Superior temporal gyrus (tissue), 1 donor: ENCODE results near the gene ZIM2.
"Not testable (repeated sequence)": the region's sequence is repeated elsewhere in the genome, so short reads cannot be mapped to it uniquely, and the experiment has no call there.

ENCODE experiments used
- DNase-seq: peaks from one replicate; pipeline ENCODE4 v3.0.0-alpha.2; 2016; ENCODE audit errors: extremely low spot score

ZIM2 gene

DNA sequence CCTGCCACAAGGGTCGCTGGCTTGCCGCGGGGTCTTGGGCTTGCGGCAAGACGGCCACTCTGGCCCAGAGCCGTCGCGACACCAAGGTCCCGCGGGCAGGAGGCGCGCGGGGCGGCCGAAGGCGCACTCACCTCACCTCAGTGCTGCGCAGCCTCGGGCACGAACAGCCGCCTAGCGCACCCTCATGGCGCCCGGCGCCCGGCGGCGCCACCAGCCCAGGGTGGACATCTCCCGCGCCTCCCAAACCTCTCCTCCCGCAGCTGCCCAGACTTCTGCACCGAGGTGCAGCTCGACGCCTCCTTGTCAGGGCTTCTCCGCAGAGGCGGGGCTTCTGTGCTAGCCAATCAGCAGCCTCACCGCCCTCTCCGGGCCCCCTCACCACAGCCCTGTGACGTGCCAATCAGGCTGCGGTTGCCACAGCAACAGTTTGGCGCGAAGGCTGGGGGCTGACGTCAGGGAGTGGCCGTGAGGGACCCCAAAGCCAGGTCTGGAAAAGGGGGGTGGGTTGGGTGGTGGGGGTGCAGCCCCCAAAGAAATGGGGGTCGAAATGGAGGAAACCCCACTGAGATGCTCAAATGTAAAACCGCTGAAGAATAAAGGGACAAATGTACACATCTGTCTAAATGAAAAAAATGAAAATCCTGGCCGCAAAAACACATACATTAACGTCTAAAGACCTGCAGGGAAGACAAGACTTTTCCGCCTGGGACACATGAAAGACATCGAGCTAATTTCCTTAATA, at the start of gene ZIM2, which contains the start of gene PEG3:
Gene ZIM2 (minus strand): TSS at position 276 of the 742 bp plus-strand sequence. CDS start 16,449 bp downstream, outside the sequence.
Gene PEG3 (minus strand): TSS at position 276 of the 742 bp plus-strand sequence. CDS start 16,071 bp downstream, outside the sequence.
- peak; percentile 84 for DNase-seq

DNA sequence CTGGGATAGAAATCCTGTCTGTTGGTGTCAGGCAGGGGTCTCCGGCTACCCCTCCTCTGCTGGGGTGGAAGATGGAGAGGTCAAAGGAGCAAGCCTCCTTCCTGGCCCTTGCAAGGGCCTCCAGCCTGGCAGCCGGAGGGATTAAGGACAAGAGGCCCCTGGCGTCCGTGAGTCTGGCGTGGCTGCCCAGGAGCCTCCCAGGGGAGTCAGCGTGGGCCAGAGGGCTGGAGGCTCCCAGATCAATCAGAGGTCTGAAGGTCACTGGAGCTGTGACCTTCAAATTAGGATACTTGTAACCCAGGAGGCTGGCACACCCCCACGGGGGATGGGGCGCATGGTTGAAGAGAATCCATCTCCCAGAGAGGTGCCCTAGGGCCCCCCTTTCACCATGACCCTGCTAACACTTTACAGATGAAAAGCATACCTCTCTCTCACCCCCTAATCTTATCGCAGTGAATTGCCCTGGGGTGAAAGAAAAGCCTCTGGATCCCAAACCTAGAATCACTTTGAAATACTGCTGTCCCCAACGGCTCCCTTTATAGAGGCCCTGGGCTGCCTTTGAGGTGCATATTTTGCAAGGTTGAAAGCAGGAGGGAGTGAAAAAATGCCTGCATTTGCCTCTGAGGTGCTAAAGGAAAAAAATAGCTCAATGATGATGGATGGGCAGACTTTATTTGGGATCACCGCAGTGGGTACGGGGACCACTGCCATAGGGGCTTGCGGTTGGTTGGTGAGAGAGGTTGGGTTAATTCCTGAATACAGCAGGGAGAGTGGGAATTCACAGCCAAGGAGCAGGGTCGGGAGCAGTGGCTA, 44.9 kb upstream of the ZIM2 start:
- DNase-seq = no peak

DNA sequence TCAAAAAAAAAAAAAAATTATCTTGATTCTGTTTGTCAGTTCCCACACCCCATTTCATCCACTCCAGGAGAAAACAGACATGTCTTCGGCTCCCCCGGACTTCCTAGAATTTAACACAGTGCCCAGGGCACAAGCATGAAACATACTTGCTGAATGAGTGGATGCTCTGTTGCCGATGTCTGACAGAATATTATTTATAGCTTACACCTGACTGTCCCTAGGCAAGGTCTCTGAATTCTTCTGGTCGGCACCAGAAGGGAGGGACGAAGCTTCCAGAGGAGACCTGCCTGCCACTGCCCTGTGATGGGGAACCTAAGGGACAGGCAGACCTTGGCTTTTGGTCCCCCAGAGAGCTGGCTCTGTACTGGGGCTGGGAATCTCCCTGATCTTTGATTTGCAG, 43.9 kb upstream of the ZIM2 start:
- no peak for DNase-seq

DNA sequence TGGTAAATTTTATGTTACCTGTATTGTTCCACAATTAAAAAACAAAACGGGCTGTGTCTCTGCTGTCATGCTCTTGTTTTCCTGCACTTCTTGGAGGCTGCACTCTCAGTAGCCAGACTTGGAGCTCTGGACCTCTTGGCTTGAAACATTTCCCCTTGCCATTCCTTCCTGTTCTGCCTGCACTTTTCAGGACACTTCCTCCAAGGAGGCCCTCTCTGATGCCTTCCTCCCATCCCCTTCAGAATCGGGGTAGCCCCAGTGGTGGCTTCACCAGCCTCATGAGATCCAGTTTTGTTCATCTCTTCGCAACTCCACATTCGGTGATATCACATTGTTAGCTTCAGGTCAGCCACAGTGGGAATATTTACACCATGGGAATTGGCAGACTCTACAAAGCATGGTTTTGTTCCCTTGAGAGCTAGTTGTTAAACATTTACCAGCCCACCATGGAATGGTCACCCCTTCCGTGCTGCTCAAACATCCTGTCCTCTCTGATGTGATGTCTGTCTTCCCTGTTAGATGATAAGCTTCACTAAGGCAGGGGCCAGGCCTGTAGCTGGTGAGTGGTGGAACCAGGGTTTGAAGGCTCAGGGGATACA, 40.2 kb upstream of the ZIM2 start:
- no peak for DNase-seq

DNA sequence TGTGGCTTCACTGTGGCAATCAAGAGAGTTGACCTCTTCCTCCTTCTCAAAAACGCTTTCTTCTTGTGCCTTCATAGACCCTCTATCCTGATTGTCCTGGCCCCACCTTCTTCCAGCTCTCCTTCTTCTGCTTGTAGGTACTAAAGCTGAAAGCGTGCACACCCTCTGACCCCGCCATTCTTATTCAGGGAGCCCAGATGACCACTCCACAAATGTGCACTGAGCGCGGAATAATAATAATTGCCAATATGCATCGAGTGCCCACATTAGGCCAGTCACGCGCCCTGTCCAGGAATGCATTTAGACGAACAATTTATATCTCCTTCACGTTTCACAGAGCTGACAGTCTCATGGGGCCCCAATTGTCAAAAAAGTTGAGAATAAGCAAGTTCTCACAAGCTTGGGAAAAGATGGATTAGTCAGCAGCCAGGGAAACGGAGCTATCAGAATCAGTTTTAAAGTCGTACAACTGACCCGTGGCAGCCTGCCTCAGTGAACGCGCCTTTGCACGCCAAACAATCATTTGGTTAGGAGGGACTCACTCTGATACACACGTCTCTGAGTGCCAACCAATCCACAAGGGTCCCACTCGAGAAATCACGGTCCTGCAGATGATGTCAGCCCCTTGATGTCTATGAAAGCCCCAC, 36.7 kb upstream of the ZIM2 start:
- DNase-seq = no peak

DNA sequence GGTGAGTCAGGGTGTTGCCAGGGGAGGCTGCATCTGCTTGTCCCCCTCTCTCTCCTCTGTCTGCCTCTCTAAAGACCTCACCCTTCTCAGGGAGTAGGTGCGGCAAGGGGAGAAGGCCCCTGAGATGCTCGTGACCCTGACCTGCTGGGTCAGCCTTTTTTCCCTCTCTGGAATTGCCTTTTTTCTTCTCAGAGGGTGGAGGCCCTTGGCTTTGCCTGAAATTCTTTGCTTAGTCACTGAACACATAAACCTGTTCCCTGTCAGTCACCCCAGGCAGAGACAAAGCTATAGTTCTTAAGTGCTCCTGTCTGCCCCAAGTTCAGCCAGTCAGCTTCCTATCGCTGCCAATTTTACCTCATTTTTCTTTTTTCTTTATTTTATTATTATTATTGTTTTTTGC, 35.2 kb upstream of the ZIM2 start:
- DNase-seq = no peak

DNA sequence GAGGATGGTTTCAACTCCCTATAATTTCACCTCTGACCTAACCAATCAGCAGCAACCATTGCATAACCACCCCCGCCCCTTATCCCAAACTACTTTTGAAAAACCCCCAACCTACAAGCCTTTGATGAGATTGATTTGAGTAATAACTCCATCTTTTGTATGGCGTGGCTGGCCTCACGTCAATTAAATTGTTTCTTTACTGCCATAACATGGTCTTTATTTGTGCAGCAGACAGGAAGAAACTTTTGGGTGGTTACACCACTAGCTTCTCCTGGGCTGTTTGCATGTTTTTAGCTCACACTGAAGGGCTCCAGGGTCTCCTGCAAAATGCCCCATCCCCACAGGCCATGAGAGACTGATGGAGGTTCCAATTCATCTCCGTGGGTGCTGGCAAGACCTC, 34.0 kb upstream of the ZIM2 start:
- no peak for DNase-seq

DNA sequence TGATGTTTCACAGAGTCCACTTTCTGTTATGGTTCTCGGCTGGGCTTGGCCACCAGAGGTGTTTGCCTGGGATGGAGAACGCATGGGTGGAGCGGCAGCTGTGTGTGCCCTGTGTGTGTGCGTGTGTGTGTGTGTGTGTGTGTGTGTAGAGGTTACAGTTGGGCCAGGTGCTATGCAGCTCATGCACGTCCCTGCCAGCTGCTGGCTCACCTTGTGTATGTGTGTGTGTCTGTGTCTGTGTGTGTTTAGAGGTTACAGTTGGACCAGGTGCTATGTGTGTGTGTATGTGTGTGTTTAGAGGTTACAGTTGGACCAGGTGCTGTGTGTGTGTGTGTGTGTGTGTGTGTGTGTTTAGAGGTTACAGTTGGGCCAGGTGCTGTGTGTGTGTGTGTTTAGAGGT, 33.0 kb upstream of the ZIM2 start:
- no peak for DNase-seq

DNA sequence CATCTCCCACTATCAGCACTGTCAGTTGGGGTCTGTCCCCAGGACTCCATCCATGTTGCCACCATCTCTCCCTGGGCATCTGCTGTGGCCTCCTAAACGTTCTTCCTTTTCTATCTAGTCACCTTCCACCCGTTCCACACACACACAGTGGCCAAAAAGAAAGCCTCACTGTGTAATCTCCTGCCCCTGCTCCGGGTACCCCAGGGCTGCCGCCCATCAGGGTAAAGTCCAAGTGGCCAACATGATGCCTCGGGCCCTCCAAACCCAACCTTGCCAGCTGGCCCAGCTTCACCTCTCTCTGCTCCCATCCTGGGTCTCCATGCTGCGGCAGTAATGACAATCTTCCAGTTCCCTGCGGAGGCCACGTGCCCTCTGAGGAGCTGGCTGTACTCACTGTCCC, 29.4 kb upstream of the ZIM2 start:
- no peak for DNase-seq

DNA sequence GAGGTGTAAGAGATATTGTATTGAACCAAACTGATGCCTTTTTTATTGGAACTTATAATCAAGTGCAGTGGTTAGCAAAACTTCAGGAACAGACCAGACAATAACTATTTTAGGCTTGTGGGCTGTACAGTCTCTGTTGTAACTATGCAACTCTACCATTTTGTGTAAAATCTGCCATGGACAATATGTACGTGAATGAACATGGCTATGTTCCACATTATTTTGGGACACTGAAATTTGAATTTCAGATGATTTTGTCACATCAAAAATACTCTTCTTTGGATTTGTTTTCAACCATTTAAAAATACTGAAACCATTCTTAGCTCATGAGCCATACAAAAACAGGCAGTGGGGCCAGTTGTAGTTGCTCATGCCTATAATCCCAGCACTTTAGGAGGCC, 27.9 kb upstream of the ZIM2 start:
- peak; percentile 71 for DNase-seq

DNA sequence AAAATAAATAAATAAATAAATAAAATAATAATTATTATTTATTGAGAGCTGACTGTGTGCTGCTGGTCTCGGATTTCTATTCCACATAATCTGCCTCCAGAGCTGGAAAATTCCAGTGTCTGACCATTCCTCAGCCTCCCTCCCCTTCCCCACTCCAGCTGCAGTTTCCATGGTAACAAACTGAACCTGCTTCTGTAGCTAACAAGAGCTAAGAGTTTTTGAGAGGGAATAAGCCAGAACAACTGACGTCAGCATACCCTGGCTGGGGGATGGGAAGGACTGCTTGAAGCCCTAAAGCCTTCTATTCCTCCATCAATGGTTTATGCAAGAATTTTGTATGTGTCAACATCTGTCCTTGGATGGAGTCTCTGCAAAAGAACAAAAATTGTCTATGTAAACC, 26.0 kb upstream of the ZIM2 start:
- DNase-seq = no peak

DNA sequence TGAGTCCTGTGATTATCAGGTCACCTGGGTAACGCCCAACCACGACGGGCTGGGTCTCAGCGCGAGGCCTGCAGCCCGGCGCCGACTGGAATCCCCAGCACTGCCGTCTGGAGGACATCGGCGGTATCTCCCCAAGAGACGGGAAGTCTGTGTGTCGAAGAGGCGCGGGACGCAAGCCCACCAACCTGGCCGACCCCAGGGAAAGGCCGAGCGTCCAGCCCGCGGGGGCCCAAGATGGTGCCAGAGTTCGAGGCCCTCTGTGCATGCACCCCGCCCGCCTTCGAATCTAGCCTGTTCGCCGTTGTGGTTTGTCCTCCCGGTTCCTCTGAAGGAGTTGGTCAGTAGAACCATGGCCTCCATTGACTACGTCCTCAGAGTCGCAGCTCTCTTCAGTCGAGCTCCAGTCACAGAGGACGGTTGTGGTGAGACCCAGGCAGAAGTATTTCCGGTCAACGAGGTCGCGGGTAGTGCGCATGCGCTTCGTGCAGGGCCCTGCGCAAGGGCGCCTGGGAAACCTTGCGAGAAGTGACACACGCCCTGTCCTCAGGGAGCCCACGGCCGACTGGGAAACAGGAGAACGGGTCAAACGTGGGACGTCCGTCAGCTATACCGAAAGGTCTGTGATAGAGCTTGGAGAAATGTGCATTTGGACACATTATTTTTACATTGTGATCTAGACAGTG, 24.1 kb upstream of the ZIM2 start:
- DNase-seq = no peak

DNA sequence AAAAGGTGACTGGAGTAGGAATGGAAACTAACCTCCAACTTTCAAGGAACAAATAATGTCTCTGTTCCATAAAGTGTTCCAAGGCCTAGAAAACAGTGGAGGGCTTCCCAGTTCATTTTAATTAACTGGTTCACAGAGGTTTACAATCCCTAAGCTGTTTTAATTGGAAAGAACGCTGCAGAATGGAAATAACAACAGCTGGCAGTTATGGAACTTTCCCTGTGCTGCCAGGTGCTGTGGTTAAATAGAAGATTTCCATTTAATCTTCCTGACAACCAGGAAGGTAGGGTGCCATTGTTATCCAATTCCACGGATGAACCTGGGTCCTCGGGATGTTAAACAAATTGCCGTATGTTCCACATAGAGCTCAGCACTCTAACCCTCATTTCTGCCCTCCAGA, 22.2 kb upstream of the ZIM2 start:
- DNase-seq = no peak

DNA sequence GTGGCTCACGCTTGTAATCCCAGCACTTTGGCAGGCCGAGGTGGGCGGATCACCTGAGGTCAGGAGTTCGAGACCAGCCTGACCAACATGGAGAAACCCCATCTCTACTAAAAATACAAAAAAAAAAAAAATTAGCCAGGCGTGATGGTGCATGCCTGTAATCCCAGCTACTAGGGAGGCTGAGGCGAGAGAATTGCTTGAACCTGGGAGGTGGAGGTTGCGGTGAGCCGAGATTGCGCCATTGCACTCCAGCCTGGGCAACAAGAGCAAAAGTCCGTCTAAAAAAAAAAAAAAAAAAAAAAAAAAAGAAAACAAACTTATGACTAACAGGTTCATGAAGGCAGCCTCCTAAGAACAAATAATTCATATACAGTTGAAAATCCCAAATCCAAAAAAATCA, 19.9 kb upstream of the ZIM2 start:
- DNase-seq = not testable (repeated sequence)

DNA sequence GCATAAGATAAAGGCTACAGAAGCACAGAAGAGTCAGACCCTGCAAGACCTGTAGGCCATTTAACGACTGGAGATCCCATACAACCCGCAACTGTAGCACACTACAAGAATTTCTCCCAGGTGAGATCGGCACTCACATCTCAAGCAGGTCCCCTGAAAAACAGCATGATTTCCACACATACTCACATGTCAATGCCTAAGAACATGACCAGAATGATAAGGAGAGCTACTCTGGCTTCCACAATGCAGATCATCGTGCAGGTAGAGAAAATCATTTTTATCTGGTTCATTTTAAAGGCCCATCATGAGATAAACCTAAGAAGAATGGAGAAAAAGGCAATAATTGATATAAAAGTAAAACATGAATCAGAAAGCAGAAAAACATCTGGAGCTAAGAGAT, 17.5 kb upstream of the ZIM2 start:
- DNase-seq = no peak

DNA sequence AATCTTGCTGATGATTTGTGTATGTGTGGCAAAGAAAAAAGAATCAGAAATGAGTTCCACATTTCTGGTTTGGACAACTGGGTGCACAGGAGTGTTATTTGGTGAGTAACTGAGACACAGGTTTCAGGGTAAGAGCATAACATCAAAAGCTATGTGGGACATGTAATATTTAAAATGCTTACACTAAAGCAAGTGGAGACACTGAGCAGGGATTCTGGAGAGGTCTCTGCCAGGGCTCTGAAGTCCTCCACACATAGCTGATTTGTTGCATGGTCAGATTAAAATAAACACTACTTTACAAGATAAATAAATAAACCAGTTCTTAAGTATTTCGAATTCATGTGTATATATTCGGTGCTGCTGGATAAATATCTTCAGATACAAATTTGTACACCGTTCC, 16.3 kb upstream of the ZIM2 start:
- no peak for DNase-seq

DNA sequence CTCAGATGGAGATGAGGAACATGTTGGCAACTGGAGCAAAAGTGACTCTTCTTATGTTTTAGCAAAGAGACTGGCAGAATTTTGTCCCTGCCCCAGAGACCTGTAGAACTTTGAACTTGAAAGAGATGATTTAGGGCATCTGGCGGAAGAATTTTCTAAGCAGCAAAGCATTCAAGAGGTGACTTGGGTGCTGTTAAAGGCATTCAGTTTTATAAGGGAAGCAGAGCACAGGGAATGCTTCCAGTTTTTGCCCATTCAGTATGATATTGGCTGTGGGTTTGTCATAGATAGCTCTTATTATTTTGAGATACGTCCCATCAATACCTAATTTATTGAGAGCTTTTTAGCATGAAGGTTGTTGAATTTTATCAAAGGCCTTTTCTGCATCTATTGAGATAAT, 11.8 kb upstream of the ZIM2 start:
- not testable (repeated sequence) for DNase-seq

DNA sequence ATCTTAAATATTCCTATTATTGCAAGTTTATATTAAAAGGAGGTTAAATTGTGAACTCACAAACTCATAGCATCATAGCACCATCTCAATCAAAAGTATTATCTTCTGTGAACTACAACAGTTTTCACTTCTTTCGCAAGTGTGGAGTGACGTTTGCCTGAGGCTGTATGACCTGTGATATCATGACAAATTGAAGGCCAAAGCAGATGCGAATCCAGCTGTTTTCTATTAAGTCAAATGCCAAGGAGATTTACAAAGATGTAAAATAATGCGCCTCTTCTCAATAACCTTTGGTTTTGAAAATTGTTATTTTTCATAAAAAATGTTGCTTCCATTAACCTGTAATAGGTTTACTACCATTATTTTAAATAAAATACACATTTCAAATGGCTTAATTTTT, 7.6 kb upstream of the ZIM2 start:
- DNase-seq = no peak

DNA sequence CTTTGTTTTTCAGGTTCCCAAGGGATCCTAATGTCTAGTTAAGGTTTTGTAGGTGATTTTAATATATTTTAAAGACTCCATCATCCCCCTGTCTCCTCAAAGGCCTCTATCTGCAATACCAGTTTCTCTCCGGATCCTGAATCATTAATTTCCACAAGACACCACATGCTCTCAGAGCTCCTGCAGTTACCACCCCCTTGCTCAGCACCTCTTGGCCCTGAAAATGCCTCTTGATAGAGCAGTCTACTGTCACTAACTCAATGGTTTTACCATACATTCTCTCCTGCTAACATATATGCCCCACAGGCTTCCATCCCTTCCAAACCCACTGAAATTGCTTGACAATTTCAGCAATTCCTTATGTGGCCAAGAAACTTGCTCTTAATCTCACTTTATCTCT, 1.9 kb upstream of the ZIM2 start:
- DNase-seq = no peak

DNA sequence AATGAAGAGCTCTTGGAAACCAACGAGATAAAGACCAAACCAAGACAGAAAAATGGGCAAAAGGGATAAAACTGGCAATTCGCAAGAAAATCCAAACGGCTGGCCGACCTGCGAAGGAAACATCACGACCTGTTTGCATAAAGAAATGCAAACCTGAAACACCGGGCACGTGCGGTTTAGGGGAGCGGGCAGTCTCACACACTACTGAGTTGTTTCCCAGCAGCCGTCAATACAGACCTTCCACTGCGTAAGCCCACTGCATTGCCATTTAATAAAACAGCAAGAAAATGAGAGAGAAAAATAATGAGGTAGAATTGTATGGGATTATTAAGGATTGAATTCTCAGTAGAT, 642 bp upstream of the ZIM2 start:
- DNase-seq = no peak

DNA sequence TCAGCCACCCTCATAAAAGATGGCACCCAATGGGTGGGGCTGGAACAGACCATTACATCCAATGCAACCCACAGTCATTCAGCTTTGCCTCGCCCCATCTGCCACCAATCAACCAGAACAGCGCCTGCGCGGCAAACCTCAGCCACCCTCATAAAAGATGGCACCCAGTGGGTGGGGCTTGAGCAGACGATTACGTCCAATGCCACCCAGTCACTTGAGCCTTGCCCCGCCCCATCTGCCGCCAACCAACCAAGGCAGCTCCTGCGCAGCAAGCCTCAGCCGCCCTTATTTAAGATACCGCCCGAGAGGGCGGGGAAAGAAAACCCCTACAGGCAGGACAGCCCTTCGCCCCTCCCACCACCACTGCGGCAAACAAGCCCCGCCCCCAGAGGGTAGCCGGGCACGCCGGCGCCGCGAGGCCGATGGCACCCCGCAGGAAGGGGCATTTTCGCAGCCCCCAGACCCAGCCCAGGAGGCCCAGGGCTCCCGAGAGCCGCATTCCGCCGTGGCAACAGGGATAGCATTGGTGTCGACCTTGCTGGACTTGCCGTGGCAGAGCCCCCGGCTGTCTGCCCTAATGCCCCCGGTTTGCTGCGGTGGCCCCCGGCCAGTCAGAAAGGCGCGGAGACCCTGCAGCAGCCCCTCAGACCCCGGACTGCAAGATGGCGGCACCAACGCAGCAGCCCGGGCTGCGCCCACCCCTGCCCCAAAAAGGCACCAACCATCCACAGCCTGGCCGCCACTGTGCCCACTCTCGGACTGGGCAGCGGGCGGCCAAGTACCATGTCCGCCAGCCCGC, 675 bp downstream of the ZIM2 start:
- DNase-seq = peak; percentile 95
